Subcutaneous adipose tissue (tissue), 4 donors: ENCODE results near the gene TRIM67. TPM values are rescaled to one million over a fixed set of nuclear protein-coding genes. Genes with fewer than 3 reads are reported as not detected.

Experiments
- CTCF ChIP-seq: fragments of 450-650 bp; IDR thresholded peaks from one replicate; pipeline ENCODE4 v1.5.1; 2016; ENCODE audit warnings: low read depth, mild to moderate bottlenecking, control low read depth, antibody characterized with exemption, moderate library complexity
- total RNA-seq, 4 donors: library from RNA; depleted of rRNA; stranded (reverse); fragments of >200 nt; gene quantifications; one replicate each; pipeline ENCODE4 v1.1.0, GENCODE V29; 2016

Gene TRIM67
- total RNA-seq, 4 donors from 2014 or later: under 0.01 to 1.3 (median 0.25) TPM

GRCh38 chr1:231214918-231215680 lies 53.2 kb downstream of the TRIM67 start:
- no peak for TF ChIP-seq CTCF

- no peak for TF ChIP-seq CTCF
Measured at GRCh38 chr1:231215681-231216385, 54.0 kb downstream of the TRIM67 start.

GRCh38 chr1:231216498-231216897 lies 54.6 kb downstream of the TRIM67 start:
- no peak for TF ChIP-seq CTCF

GRCh38 chr1:231217056-231217455 lies 55.2 kb downstream of the TRIM67 start:
- no peak for TF ChIP-seq CTCF

- no peak for TF ChIP-seq CTCF
Measured at GRCh38 chr1:231218078-231218477, 56.2 kb downstream of the TRIM67 start.

GRCh38 chr1:231219422-231220401 lies 57.9 kb downstream of the TRIM67 start:
- TF ChIP-seq CTCF: no peak
